Thymus (tissue), 11 donors: ENCODE results near the gene CDC42EP4. TPM values are rescaled to one million over a fixed set of nuclear protein-coding genes. Genes with fewer than 3 reads are reported as not detected.

Experiments used
- DNase-seq, 9 donors: peaks; one replicate each; pipeline ENCODE4 v3.0.0-alpha.2; 2013; ENCODE audit warnings: low spot score in 9 of 9, low read depth in 6 of 9, missing footprints in 1 of 9
- H3K27ac ChIP-seq, 2 donors: one replicate each; pipeline ENCODE4 v1.5.1; 2013; ENCODE audit warnings: control low read depth in 1 of 2, low read depth in 1 of 2, low read length in 1 of 2, mild to moderate bottlenecking in 1 of 2, moderate library complexity in 1 of 2
- H3K27me3 ChIP-seq, 2 donors: one replicate each; pipeline ENCODE4 v1.5.1; 2013; ENCODE audit warnings: low read length in 1 of 2; ENCODE audit not compliant: control insufficient read depth in 2 of 2, insufficient read depth in 1 of 2
- H3K36me3 ChIP-seq, 2 donors: one replicate each; pipeline ENCODE4 v1.5.1; 2013; ENCODE audit warnings: low read length in 1 of 2, mild to moderate bottlenecking in 1 of 2, moderate library complexity in 1 of 2; ENCODE audit not compliant: control insufficient read depth in 2 of 2, insufficient read depth in 2 of 2
- H3K4me1 ChIP-seq, 2 donors: one replicate each; pipeline ENCODE4 v1.5.1; 2013; ENCODE audit warnings: low read length in 2 of 2; ENCODE audit not compliant: control insufficient read depth in 2 of 2, insufficient read depth in 2 of 2
- H3K4me3 ChIP-seq, 2 donors: one replicate each; pipeline ENCODE4 v1.5.1; 2013; ENCODE audit warnings: low read length in 2 of 2, control low read depth in 1 of 2, mild to moderate bottlenecking in 1 of 2
- H3K9me3 ChIP-seq, 2 donors: one replicate each; pipeline ENCODE4 v1.5.1; 2013; ENCODE audit warnings: low read length in 1 of 2, mild to moderate bottlenecking in 1 of 2; ENCODE audit not compliant: control insufficient read depth in 2 of 2, insufficient read depth in 1 of 2
- WGBS: extraction: QIAGEN DNeasy Blood & Tissue Kit; methylation state at CpG from one replicate; pipeline ENCODE4 v1.1.7; 2013; 5-methylcytosine and 5-hydroxymethylcytosine counted together
- polyA plus RNA-seq: library from polyadenylated mRNA; stranded (reverse); fragments of 200-250 nt; gene quantifications from one replicate; pipeline ENCODE4 v1.2.3, GENCODE V29; 2013
- total RNA-seq: library from RNA; stranded (reverse); fragments of 120-200 nt; gene quantifications from one replicate; pipeline ENCODE4 v1.2.4, GENCODE V29; 2013
- donor health status: healthy.

CDC42EP4 gene
- total and polyA plus RNA-seq, 2 donors: 20.8 to 30.9 TPM

GRCh38 chr17:73280191-73280590, 31.6 kb downstream of the CDC42EP4 start:
- Histone ChIP-seq H3K36me3 (no peaks in the 10 kb centered on the region), H3K9me3 (no peaks in the 10 kb centered on the region), H3K4me3 (no peak overlapping the region), H3K27ac (no peak overlapping the region), H3K4me1 (peaks cover 0 to 5% of the 10 kb centered on the region in 2 donors), H3K27me3 (no peaks in the 10 kb centered on the region)
- 96% methylated on average over 12 of the region's 12 CpGs for WGBS
- no peak for DNase-seq

DNA sequence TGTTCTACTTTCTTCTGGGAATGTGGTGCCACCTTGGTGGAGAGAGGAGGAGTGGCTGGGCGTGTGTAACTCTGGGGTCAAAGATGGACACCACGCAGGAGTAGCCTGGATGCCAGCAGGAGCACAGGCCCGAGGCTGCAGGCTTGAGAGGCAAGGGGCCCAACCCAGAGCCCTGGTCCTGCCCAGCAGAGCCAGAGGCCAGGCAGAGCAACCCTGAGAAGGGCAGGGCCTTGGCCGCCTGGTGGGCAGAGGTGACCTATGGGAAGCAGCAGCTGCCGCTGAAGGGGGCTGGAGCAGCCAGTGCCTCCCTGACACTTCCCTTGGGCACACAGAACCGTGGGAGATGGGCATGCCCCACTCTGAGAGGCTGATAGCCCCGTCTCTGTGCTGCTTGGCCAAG, 32.1 kb downstream of the CDC42EP4 start:
- Histone ChIP-seq H3K27me3 (no peaks in the 10 kb centered on the region), H3K4me1 (peaks cover 0 to 5% of the 10 kb centered on the region in 2 donors), H3K9me3 (no peaks in the 10 kb centered on the region), H3K27ac (no peak overlapping the region), H3K36me3 (no peaks in the 10 kb centered on the region), H3K4me3 (no peak overlapping the region)
- no peak for DNase-seq
- 94% methylated on average over 7 of the region's 7 CpGs for WGBS

- H3K27ac ChIP-seq: peak overlapping the region; percentile 6 to 41
- H3K4me1 ChIP-seq: peaks cover 0 to 5% of the 10 kb centered on the region in 2 donors
- peak in 1 of 9 donors; percentile 26 for DNase-seq
- 90% methylated on average over 14 of the region's 14 CpGs for WGBS
- no peak overlapping the region for H3K4me3 ChIP-seq
- H3K27me3 ChIP-seq: no peaks in the 10 kb centered on the region
- no peaks in the 10 kb centered on the region for H3K9me3 ChIP-seq
- H3K36me3 ChIP-seq: no peaks in the 10 kb centered on the region
Observed at GRCh38 chr17:73278465-73279453, 33.0 kb downstream of the CDC42EP4 start.

DNA sequence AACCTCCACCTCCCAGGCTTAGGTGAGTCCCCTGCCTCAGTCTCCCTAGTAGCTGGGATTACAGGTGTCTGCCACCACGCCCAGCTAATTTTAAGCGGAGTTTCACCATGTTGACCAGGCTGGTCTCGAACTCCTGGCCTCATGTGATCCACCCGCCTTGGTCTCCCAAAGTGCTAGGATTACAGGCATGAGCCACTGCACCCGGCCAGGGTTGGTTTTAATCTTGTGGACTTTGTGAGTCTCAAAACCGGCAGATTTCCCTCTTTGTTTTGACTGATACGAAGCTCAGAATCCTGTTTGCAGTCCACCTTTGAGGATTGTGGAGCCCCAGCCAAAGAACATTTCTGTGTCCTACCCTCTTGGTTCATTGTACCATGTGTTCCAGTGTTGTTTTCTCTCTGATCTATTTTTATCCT, 33.7 kb downstream of the CDC42EP4 start:
- Histone ChIP-seq H3K36me3 (no peaks in the 10 kb centered on the region), H3K4me1 (peaks cover 0 to 5% of the 10 kb centered on the region in 2 donors), H3K4me3 (no peak overlapping the region), H3K27me3 (no peaks in the 10 kb centered on the region), H3K27ac (peak overlapping the region in 1 of 2 donors; percentile 41), H3K9me3 (no peaks in the 10 kb centered on the region)
- no peak for DNase-seq
- WGBS: 80% methylated on average over 7 of the region's 7 CpGs

GRCh38 chr17:73274490-73274889, 37.3 kb downstream of the CDC42EP4 start:
- WGBS: 97% methylated on average over 4 of the region's 4 CpGs
- no peak for DNase-seq
- H3K27me3 ChIP-seq: no peaks in the 10 kb centered on the region

GRCh38 chr17:73272906-73273218, 38.9 kb downstream of the CDC42EP4 start:
- H3K36me3 ChIP-seq: no peaks in the 10 kb centered on the region
- WGBS: 96% methylated on average over 8 of the region's 8 CpGs
- no peaks in the 10 kb centered on the region for H3K9me3 ChIP-seq
- no peak overlapping the region for H3K27ac ChIP-seq
- H3K27me3 ChIP-seq: no peaks in the 10 kb centered on the region
- H3K4me1 ChIP-seq: peaks cover 0 to 2% of the 10 kb centered on the region in 2 donors
- no peak for DNase-seq
- H3K4me3 ChIP-seq: no peak overlapping the region

More at GRCh38 chr17:73274490-73274889, 37.3 kb downstream of the CDC42EP4 start:
- H3K9me3 ChIP-seq: no peaks in the 10 kb centered on the region
- H3K27ac ChIP-seq: no peak overlapping the region
- H3K4me1 ChIP-seq: peaks cover 0 to 5% of the 10 kb centered on the region in 2 donors
- H3K36me3 ChIP-seq: no peaks in the 10 kb centered on the region
- no peak overlapping the region for H3K4me3 ChIP-seq

DNA sequence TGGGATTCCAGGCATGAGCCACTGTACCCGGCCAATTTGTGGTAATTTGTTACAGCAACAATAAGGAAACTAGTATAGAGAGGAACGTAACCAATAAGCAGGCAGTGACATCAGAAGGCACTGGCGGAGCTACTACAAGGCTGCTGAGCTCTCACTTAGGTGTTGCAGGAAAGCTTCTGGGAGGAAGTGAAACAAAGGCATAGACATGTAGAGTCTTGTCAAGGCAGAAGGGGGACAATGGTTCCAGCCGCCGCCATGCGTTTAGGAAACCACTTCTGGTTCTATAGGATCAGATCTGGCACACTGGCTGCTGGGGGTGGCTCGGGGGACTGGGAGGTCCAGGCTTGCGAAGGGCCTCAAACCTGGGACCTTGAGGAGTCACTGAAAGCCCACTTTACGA, 40.7 kb downstream of the CDC42EP4 start:
- Histone ChIP-seq H3K9me3 (no peaks in the 10 kb centered on the region), H3K4me3 (no peak overlapping the region), H3K36me3 (no peaks in the 10 kb centered on the region), H3K4me1 (no peaks in the 10 kb centered on the region), H3K27me3 (no peaks in the 10 kb centered on the region), H3K27ac (no peak overlapping the region)
- peak in 1 of 9 donors; percentile 16 for DNase-seq
- WGBS: 88% methylated on average over 9 of the region's 9 CpGs

DNA sequence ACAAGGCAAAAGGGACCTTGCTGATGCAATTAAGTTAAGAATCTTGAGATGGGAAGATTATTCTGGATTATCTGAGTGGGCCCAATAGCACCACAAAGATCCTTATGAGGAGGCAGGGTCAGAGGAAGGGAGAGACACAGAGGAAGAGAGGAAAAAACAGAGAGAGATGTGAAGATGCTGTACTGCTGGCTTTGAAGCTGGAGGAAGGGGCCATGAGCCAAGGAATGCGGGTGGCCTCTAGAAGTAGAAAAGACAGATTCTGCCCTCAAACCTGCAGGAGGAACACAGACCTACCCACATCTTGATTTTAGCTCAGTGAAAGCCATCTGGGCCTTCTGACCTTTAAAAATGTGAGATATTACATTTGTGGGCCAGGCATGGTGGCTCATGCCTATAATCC, 42.0 kb downstream of the CDC42EP4 start:
- no peak for DNase-seq
- 98% methylated on average over 1 of the region's 1 CpG for WGBS

DNA sequence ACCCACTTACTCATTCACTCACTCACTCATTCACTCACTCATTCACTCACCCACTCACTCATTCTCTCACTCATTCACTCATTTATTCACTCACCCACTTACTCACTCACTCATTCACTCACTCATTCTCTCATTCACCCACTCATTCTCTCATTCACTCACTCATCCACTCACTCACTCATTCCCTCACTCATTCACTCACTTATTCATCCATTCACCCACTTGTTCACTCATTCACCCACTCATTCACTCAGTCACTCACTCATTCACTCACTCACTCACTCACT, 42.5 kb downstream of the CDC42EP4 start:
- Histone ChIP-seq H3K27ac (no peak overlapping the region), H3K9me3 (no peaks in the 10 kb centered on the region)
- DNase-seq: no peak

More for the DNA sequence above, 42.0 kb downstream of the CDC42EP4 start:
- Histone ChIP-seq H3K4me1 (no peaks in the 10 kb centered on the region), H3K36me3 (no peaks in the 10 kb centered on the region), H3K27me3 (no peaks in the 10 kb centered on the region), H3K27ac (no peak overlapping the region), H3K9me3 (no peaks in the 10 kb centered on the region), H3K4me3 (no peak overlapping the region)

More for the DNA sequence above, 42.5 kb downstream of the CDC42EP4 start:
- Histone ChIP-seq H3K4me1 (no peaks in the 10 kb centered on the region), H3K36me3 (no peaks in the 10 kb centered on the region), H3K27me3 (no peaks in the 10 kb centered on the region), H3K4me3 (no peak overlapping the region)
